Chondrocyte (in vitro differentiated cells): ENCODE data around the gene NUP210. TPM values are rescaled to one million over a fixed set of nuclear protein-coding genes. Genes with fewer than 3 reads are reported as not detected.
"Not testable (repeated sequence)": the region's sequence is repeated elsewhere in the genome, so short reads cannot be mapped to it uniquely, and the experiment has no call there.

Experiments
- DNase-seq: peaks from one replicate; pipeline ENCODE4 v3.0.0; 2021; ENCODE audit warnings: mixed read lengths, low spot score
- H3K27ac Mint-ChIP-seq: one replicate; pipeline ENCODE4 v1.8.0; 2021; ENCODE audit warnings: mild to moderate bottlenecking, moderate library complexity, mixed read lengths; ENCODE audit not compliant: unreplicated experiment
- H3K27me3 Mint-ChIP-seq: 2 replicates; pipeline ENCODE4 v1.8.0; 2021; ENCODE audit warnings: low read depth, mixed read lengths
- H3K36me3 Mint-ChIP-seq: 2 replicates; pipeline ENCODE4 v1.8.0; 2021; ENCODE audit warnings: low read depth, mixed read lengths
- H3K4me1 Mint-ChIP-seq: 2 replicates; pipeline ENCODE4 v1.8.0; 2021; ENCODE audit warnings: low read depth, mild to moderate bottlenecking, mixed read lengths
- H3K4me3 Mint-ChIP-seq: one replicate; pipeline ENCODE4 v1.8.0; 2021; ENCODE audit warnings: mild to moderate bottlenecking, moderate library complexity, mixed read lengths; ENCODE audit not compliant: unreplicated experiment
- H3K9me3 Mint-ChIP-seq: 2 replicates; pipeline ENCODE4 v1.8.0; 2021; ENCODE audit warnings: low read depth, mixed read lengths
- total RNA-seq: library from RNA; stranded (reverse); gene quantifications from 3 replicates; pipeline ENCODE4 v1.2.1, GENCODE V29; 2021
- TF ChIP-seq, protein P1 (sequence below): fragments of 200-600 bp; sonication (generic); IDR thresholded peaks from 2 replicates; pipeline ENCODE4 v1.5.0; 2021; ENCODE audit warnings: antibody characterized with exemption, mild to moderate bottlenecking, moderate library complexity

Gene NUP210
- total RNA-seq, 1 donor from 2014 or later = 0.72 TPM

DNA sequence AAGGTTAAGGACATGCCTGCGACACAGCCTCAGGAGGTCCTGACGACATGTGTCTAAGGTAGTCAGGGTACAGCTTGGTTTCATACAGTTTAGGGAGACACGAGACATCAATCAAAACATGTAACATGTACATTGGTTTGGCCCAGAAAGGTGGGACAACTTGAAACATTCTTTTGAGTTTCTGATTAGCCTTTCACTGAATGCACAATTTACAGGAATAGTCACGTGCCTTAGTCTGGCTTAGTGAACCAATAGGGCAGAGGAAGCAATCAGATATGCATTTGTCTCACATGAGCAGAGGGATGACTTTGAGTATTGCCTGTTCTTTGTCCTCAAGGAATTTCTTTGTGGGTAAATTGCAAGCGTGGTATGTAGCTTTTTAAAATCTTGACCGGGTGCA is 35.5 kb upstream of the NUP210 start:
- no peaks in the 10 kb centered on the region for H3K9me3 Mint-ChIP-seq
- TF ChIP-seq, protein P1, sequence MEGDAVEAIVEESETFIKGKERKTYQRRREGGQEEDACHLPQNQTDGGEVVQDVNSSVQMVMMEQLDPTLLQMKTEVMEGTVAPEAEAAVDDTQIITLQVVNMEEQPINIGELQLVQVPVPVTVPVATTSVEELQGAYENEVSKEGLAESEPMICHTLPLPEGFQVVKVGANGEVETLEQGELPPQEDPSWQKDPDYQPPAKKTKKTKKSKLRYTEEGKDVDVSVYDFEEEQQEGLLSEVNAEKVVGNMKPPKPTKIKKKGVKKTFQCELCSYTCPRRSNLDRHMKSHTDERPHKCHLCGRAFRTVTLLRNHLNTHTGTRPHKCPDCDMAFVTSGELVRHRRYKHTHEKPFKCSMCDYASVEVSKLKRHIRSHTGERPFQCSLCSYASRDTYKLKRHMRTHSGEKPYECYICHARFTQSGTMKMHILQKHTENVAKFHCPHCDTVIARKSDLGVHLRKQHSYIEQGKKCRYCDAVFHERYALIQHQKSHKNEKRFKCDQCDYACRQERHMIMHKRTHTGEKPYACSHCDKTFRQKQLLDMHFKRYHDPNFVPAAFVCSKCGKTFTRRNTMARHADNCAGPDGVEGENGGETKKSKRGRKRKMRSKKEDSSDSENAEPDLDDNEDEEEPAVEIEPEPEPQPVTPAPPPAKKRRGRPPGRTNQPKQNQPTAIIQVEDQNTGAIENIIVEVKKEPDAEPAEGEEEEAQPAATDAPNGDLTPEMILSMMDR = no peak
- DNase-seq = no peak
- peaks cover 14% of the 10 kb centered on the region for H3K4me1 Mint-ChIP-seq
- peaks cover 2% of the 10 kb centered on the region for H3K36me3 Mint-ChIP-seq
- H3K27me3 Mint-ChIP-seq = peaks cover 16% of the 10 kb centered on the region
- H3K4me3 Mint-ChIP-seq = no peak overlapping the region
- H3K27ac Mint-ChIP-seq = no peak overlapping the region

DNA sequence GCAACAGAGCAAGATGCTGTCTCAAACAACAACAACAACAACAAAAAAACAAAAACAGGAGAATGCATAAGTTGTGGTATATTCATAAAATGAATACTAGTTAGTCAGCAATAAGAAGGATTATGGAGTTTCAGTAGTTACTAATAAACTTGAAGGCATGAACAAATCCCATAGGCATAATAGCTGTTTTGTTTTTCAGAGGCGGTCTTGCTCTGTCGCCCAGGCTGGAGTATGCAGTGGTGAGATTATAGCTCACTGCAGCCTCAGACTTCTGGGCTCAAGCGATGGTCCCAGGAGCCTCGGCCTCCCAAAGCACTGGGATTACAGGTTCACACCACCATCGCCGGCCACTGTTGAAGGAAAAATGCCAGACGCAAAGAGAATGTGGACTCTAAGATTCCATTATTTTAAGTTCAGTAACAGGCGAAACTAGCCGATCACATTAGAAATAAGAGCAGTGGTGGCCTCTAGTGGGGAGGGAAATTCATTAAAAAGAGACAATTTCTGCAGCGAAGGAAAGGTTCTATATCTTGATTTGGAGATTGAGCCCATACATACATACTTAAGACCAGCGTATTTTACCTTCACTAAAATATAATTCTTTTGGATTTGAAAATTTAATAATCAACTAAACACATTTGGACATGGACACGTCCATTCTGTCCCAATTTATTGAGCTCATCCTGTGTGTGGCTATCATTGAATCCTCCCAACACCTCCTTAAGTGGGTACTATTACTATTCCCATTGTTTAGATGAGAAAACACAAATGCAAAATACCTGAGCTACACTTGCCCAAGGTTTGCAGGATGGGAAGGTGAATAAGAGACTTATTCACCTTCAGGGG is 32.6 kb upstream of the NUP210 start:
- TF ChIP-seq, protein P1 = peak; percentile 90
- H3K27ac Mint-ChIP-seq = peak overlapping the region; percentile 96
- DNase-seq = no peak

DNA sequence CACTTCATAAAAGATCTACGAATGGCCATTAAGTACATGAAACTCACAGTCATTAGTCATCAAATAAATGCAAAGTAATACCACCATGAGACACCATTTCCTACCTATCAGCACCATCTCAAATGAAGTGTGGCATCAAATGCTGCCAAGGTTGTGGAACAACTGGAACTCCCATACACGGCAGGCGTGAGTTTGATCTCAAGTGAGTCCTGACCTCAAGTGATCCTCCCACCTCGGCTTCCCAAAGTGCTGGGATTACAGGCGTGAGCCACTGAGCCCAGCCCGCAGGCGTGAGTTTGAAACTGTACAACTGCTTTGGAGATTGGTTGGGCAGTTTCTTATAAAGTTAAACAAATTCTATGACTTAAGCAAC is 31.2 kb upstream of the NUP210 start:
- Mint-ChIP-seq H3K4me1 (peaks cover 14% of the 10 kb centered on the region), H3K27ac (peak overlapping the region; percentile 96), H3K27me3 (peaks cover 2% of the 10 kb centered on the region), H3K9me3 (no peaks in the 10 kb centered on the region), H3K4me3 (peak overlapping the region; percentile 84), H3K36me3 (no peaks in the 10 kb centered on the region)
- DNase-seq = no peak
- TF ChIP-seq, protein P1 = no peak

More for the DNA sequence above, 32.6 kb upstream of the NUP210 start:
- Mint-ChIP-seq H3K9me3 (no peaks in the 10 kb centered on the region), H3K27me3 (peaks cover 4% of the 10 kb centered on the region), H3K36me3 (no peaks in the 10 kb centered on the region), H3K4me1 (peaks cover 14% of the 10 kb centered on the region), H3K4me3 (peak overlapping the region; percentile 84)

- DNase-seq, H3K4me3 Mint-ChIP-seq, H3K4me1 Mint-ChIP-seq, H3K9me3 Mint-ChIP-seq, H3K27ac Mint-ChIP-seq, H3K27me3 Mint-ChIP-seq, H3K36me3 Mint-ChIP-seq: not testable (repeated sequence)
Measured at GRCh38 chr3:13442882-13443281, 22.8 kb upstream of the NUP210 start.

GRCh38 chr3:13440204-13440817 is 20.2 kb upstream of the NUP210 start:
- DNase-seq = no peak
- Mint-ChIP-seq H3K27ac (no peak overlapping the region), H3K27me3 (peaks cover 13% of the 10 kb centered on the region), H3K9me3 (no peaks in the 10 kb centered on the region), H3K4me3 (no peak overlapping the region), H3K4me1 (no peaks in the 10 kb centered on the region), H3K36me3 (no peaks in the 10 kb centered on the region)
- TF ChIP-seq, protein P1 = no peak

GRCh38 chr3:13436213-13436612 is 16.1 kb upstream of the NUP210 start:
- not testable (repeated sequence) for H3K4me3 Mint-ChIP-seq

More at GRCh38 chr3:13436213-13436612, 16.1 kb upstream of the NUP210 start:
- not testable (repeated sequence) for H3K9me3 Mint-ChIP-seq, H3K27ac Mint-ChIP-seq, DNase-seq, H3K4me1 Mint-ChIP-seq, H3K36me3 Mint-ChIP-seq
- peaks cover 15% of the 10 kb centered on the region for H3K27me3 Mint-ChIP-seq
